KMS-11 (cell line): ENCODE measurements around the gene UGT3A1.
A peak's percentile ranks its signal among the peaks of the same experiment; 100 is the strongest.

Experiments used
- H2AFZ ChIP-seq: fragments of 200-600 bp; sonication (generic); 2 replicates; pipeline ENCODE4 v1.6.1; 2016; ENCODE audit warnings: antibody characterized with exemption, mixed run types, low read depth
- H3K27ac ChIP-seq: fragments of 200-600 bp; sonication (generic); 2 replicates; pipeline ENCODE4 v1.6.1; 2016; ENCODE audit warnings: mild to moderate bottlenecking, mixed run types
- H3K27me3 ChIP-seq: fragments of 200-600 bp; sonication (generic); 2 replicates; pipeline ENCODE4 v1.6.1; 2017; ENCODE audit warnings: mild to moderate bottlenecking, low read depth, mixed run types, moderate library complexity; ENCODE audit not compliant: insufficient read depth
- H3K36me3 ChIP-seq: fragments of 200-600 bp; sonication (generic); 2 replicates; pipeline ENCODE4 v1.6.1; 2017; ENCODE audit warnings: mild to moderate bottlenecking, mixed run types; ENCODE audit not compliant: insufficient read depth
- H3K4me1 ChIP-seq: fragments of 200-600 bp; sonication (generic); 2 replicates; pipeline ENCODE4 v1.6.1; 2016; ENCODE audit warnings: mild to moderate bottlenecking, low read depth, mixed run types; ENCODE audit not compliant: poor library complexity, severe bottlenecking
- H3K4me2 ChIP-seq: fragments of 200-600 bp; sonication (generic); 2 replicates; pipeline ENCODE4 v1.7.0; 2016; ENCODE audit warnings: mild to moderate bottlenecking, mixed run types
- H3K4me3 ChIP-seq: fragments of 200-600 bp; sonication (generic); IDR thresholded peaks from 2 replicates; pipeline ENCODE4 v1.6.1; 2017; ENCODE audit warnings: low read depth, low read length, mixed read lengths; ENCODE audit not compliant: insufficient read depth
- H3K79me2 ChIP-seq: fragments of 200-600 bp; sonication (generic); 2 replicates; pipeline ENCODE4 v1.6.1; 2016; ENCODE audit warnings: low read depth, mixed run types; ENCODE audit not compliant: insufficient read depth
- H3K9ac ChIP-seq: fragments of 200-600 bp; sonication (generic); 2 replicates; pipeline ENCODE4 v1.6.1; 2016; ENCODE audit warnings: mild to moderate bottlenecking, mixed run types
- H4K20me1 ChIP-seq: fragments of 200-600 bp; sonication (generic); 2 replicates; pipeline ENCODE4 v1.6.1; 2016; ENCODE audit warnings: mild to moderate bottlenecking, mixed run types; ENCODE audit not compliant: insufficient read depth
- TF ChIP-seq, protein P1 (sequence below): fragments of 200-600 bp; sonication (generic); conservative IDR thresholded peaks from 2 replicates; pipeline ENCODE4 v1.6.1; 2017; ENCODE audit warnings: low read depth, mild to moderate bottlenecking, antibody characterized with exemption, low read length, moderate library complexity, mixed read lengths

UGT3A1 gene

DNA sequence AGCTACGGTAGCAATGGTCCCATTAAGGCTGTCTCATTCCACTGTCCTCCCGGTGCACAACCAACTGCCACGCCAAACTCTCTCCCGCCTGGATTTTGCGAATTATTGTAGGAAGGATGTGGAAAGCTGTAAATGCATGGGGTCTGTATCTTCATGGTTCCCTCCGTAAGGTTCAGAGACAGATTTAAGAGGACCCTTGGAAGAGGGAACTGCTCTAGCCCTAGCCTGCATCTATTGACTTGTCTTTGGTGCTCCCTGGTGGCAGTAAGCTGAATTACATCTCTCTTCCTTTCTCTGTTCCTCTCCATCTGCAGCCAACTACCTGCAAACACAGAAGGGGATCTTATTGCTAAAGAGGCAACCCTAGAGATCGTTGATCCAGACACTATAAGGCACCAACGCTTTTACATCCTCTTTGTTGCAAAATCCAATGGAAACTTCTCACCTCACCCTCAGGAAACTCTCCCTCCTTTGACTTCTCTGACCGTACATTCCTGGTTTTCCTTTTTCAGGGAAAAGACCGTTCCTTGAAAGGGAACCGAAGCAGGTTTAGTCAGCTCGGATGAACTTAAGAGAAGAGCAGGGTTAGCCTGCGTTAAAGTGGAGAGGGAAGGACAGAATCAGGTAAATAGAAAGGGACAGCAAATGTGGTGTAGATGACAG is 64.7 kb downstream of the UGT3A1 start:
- Histone ChIP-seq H3K4me1 (no peaks in the 10 kb centered on the region), H3K79me2 (no peaks in the 10 kb centered on the region), H3K4me2 (no peak overlapping the region), H3K36me3 (no peaks in the 10 kb centered on the region), H3K4me3 (no peak overlapping the region), H4K20me1 (no peaks in the 10 kb centered on the region), H3K27ac (no peak overlapping the region), H3K9ac (no peak overlapping the region), H3K27me3 (no peaks in the 10 kb centered on the region), H2AFZ (no peak overlapping the region)
- TF ChIP-seq, protein P1, sequence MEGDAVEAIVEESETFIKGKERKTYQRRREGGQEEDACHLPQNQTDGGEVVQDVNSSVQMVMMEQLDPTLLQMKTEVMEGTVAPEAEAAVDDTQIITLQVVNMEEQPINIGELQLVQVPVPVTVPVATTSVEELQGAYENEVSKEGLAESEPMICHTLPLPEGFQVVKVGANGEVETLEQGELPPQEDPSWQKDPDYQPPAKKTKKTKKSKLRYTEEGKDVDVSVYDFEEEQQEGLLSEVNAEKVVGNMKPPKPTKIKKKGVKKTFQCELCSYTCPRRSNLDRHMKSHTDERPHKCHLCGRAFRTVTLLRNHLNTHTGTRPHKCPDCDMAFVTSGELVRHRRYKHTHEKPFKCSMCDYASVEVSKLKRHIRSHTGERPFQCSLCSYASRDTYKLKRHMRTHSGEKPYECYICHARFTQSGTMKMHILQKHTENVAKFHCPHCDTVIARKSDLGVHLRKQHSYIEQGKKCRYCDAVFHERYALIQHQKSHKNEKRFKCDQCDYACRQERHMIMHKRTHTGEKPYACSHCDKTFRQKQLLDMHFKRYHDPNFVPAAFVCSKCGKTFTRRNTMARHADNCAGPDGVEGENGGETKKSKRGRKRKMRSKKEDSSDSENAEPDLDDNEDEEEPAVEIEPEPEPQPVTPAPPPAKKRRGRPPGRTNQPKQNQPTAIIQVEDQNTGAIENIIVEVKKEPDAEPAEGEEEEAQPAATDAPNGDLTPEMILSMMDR, result peak; percentile 95

DNA sequence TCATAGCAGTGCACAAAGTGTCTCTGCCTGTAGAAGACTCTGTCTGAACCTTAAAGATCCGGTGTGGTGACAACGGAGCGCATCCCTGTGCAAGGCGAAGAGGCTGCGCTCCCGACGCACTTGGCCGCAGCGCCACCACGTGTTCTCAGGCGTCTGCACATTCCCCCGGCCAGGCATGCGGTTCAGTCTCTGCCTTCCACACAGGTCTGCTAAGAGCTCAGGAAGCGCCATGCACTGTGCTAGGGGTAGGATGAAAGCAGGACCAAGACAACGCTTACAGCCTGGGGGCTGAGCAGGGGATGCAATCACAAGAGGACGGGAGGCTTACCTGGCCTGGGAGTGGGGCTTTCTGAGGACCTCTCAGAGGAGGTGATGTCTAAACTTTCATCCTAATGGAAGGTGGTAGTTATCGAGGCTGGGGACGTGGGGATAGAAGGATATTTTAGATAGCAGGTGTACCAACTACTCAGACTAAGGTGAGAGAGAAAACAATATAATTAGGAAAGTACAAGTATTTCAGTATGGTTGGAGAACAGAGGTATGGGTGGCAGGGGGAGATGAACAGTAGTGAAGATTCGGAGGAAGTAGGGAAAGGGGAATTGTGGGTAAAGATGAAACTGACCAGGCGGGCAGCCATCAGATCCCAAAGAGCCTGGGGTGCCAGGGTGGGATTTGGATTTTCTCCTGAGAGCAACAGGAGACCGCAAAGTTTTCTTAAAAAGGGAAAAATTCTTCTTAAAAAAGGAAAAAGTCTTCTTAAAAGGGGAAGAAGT is 66.1 kb downstream of the UGT3A1 start:
- H3K4me2 ChIP-seq, result no peak overlapping the region
- no peak overlapping the region for H3K4me3 ChIP-seq
- TF ChIP-seq, protein P1, result no peak
- H3K9ac ChIP-seq, result no peak overlapping the region
- no peaks in the 10 kb centered on the region for H3K27me3 ChIP-seq
- no peaks in the 10 kb centered on the region for H3K4me1 ChIP-seq
- no peak overlapping the region for H2AFZ ChIP-seq
- no peaks in the 10 kb centered on the region for H4K20me1 ChIP-seq
- no peak overlapping the region for H3K27ac ChIP-seq
- H3K36me3 ChIP-seq, result no peaks in the 10 kb centered on the region
- no peaks in the 10 kb centered on the region for H3K79me2 ChIP-seq

DNA sequence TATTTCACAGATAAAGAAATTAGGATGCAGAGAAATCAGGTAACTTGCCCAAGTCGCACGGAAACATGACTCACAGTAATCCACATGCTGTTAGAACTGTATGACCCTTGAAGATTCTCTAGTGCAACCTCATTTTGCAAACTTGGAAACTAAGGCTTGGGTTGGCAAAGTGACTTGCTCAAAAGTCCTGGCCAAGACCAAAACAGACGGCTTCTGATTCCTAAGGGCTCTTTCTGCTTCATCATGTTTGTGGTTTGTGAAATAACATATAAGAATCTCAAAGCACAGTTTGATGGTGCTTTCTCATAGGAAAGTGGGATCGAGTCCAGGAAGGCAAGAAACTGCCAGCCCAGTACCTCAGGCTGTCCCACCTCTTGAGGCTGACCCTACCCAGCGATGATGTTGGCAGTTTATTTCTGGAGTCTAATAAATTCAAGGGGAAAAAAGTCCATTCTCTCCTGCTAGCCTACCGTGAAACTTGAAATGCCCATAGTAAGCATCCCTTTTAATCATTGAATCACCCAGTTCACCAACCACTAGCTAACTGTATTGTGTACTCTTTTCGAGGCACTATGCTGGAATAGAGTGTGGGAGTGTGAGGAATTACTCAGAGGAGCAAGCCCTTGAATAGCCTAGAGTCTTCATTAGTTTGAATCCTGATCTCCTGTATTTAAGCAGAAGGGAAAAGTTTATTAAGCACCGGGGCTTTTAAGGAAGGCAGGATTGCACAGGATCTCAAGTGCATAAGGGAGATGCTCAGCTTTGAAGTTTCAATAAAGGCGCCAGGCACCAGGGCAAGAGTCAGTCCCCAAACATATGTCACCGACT is 66.9 kb downstream of the UGT3A1 start:
- no peaks in the 10 kb centered on the region for H3K4me1 ChIP-seq
- H3K9ac ChIP-seq, result no peak overlapping the region
- H4K20me1 ChIP-seq, result no peaks in the 10 kb centered on the region
- H3K27ac ChIP-seq, result no peak overlapping the region
- H3K79me2 ChIP-seq, result no peaks in the 10 kb centered on the region
- no peak overlapping the region for H2AFZ ChIP-seq
- TF ChIP-seq, protein P1, result no peak
- no peaks in the 10 kb centered on the region for H3K27me3 ChIP-seq
- no peak overlapping the region for H3K4me3 ChIP-seq
- H3K36me3 ChIP-seq, result no peaks in the 10 kb centered on the region
- H3K4me2 ChIP-seq, result no peak overlapping the region

- Histone ChIP-seq H3K27ac (no peak overlapping the region), H4K20me1 (no peaks in the 10 kb centered on the region), H3K9ac (no peak overlapping the region), H3K4me1 (no peaks in the 10 kb centered on the region), H2AFZ (no peak overlapping the region), H3K4me3 (no peak overlapping the region), H3K79me2 (no peaks in the 10 kb centered on the region), H3K27me3 (no peaks in the 10 kb centered on the region), H3K4me2 (no peak overlapping the region), H3K36me3 (no peaks in the 10 kb centered on the region)
- TF ChIP-seq, protein P1, result no peak
These were observed 68.7 kb downstream of the UGT3A1 start for GRCh38 chr5:35922468-35922867.
